NCI-H1048 (cell line): ENCODE results near the gene SLC1A7.

Experiments
- DNase-seq: peaks from one replicate; lab custom pipeline; 2025; lab: John Stamatoyannopoulos, UW

Gene SLC1A7

GRCh38 chr1:53160924-53161378, 18.5 kb upstream of the SLC1A7 start:
- no peak for DNase-seq

- DNase-seq, result no peak
Observed at GRCh38 chr1:53158900-53159299, 16.5 kb upstream of the SLC1A7 start.

GRCh38 chr1:53156783-53157182, 14.3 kb upstream of the SLC1A7 start:
- DNase-seq, result no peak

GRCh38 chr1:53155945-53156344, 13.5 kb upstream of the SLC1A7 start:
- DNase-seq, result no peak

- DNase-seq, result no peak
Observed at GRCh38 chr1:53155534-53155933, 13.1 kb upstream of the SLC1A7 start.

GRCh38 chr1:53154859-53155438, 12.5 kb upstream of the SLC1A7 start:
- DNase-seq, result no peak

GRCh38 chr1:53153752-53154151, 11.3 kb upstream of the SLC1A7 start:
- no peak for DNase-seq

- DNase-seq, result no peak
Observed at GRCh38 chr1:53148123-53148522, 5.7 kb upstream of the SLC1A7 start.

- DNase-seq, result no peak
Observed at GRCh38 chr1:53147174-53147573, 4.7 kb upstream of the SLC1A7 start.

- no peak for DNase-seq
Observed at GRCh38 chr1:53145942-53146708, 3.7 kb upstream of the SLC1A7 start.

GRCh38 chr1:53145619-53145941, 3.1 kb upstream of the SLC1A7 start:
- no peak for DNase-seq

- no peak for DNase-seq
Observed at GRCh38 chr1:53145051-53145600, 2.7 kb upstream of the SLC1A7 start.

GRCh38 chr1:53144201-53144600, 1.8 kb upstream of the SLC1A7 start:
- DNase-seq, result no peak

GRCh38 chr1:53143527-53143926, 1.1 kb upstream of the SLC1A7 start:
- no peak for DNase-seq

- DNase-seq, result no peak
Observed at GRCh38 chr1:53141487-53142055, 867 bp downstream of the SLC1A7 start.

GRCh38 chr1:53140451-53140850, 2.0 kb downstream of the SLC1A7 start:
- DNase-seq, result no peak

- no peak for DNase-seq
Observed at GRCh38 chr1:53139951-53140361, 2.5 kb downstream of the SLC1A7 start.

- no peak for DNase-seq
Observed at GRCh38 chr1:53138991-53139884, 3.2 kb downstream of the SLC1A7 start.

GRCh38 chr1:53137729-53138128, 4.7 kb downstream of the SLC1A7 start:
- no peak for DNase-seq

- DNase-seq, result no peak
Observed at GRCh38 chr1:53135735-53136114, 6.7 kb downstream of the SLC1A7 start.

- no peak for DNase-seq
Observed at GRCh38 chr1:53134961-53135734, 7.3 kb downstream of the SLC1A7 start.
